Fibroblast of skin of left quadriceps (primary cell): ENCODE data around the gene CYP39A1.

Experiments
- DNase-seq, 2 experiments: peaks; one replicate each; pipeline ENCODE4 v3.0.0-alpha.2; 2013; ENCODE audit warnings: low read depth in 2 of 2

CYP39A1 gene

DNA sequence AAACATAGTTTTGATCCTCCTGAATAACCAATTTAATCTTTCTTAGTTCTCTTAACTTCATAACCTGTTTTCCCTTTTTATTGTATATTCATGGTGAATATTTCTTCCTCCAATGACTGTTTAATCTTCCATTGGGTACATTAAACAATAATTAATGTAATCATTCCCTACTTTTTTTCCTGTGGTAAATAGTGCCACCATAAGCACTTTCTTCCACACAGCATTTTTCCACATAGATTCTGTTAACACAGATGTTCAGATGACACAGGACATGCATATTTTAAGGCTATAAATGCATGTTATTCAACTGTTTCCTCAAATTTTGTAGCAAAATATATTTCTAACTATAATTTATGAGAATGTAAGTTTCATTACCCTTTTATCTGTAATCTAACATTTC is 61.9 kb downstream of the CYP39A1 start:
- DNase-seq, result no peak

DNA sequence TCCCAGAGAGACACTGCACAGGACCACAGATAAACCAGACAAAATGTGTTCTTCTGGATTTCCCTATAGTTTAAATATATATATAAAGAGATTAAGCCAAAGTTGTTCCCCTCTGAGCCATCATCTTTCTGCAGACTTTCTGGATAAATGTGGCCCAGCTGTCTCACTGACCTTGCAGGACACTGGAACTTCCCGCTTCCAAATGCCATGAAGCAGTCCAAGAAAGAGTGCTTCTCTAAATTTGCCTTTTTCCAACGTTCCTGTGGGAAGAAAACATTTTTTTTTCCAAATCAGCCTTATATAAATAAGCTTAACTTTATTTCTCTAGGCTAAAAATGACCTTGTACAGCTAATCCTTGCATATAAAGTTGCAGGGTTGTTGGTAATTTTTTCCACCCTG is 65.7 kb downstream of the CYP39A1 start:
- no peak for DNase-seq

DNA sequence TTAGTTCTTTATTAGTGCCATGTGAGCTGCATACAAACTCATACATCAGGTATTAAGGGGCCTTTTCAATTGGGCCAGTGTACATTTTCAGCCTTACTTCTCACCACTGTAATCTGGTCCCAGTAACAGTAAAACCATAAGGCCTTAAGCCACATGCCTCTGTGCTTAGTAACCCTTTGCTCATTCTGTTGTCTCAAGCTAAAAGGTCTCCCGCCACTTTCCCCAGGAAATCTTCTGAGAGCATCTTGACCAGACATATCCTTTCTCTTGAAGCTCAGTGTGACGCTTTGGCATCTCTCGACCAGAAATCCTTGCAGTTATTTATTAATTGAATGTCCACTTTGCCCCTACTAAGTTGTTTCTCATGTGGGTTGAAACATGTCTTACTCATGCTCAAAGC is 68.0 kb downstream of the CYP39A1 start:
- DNase-seq, result no peak

DNA sequence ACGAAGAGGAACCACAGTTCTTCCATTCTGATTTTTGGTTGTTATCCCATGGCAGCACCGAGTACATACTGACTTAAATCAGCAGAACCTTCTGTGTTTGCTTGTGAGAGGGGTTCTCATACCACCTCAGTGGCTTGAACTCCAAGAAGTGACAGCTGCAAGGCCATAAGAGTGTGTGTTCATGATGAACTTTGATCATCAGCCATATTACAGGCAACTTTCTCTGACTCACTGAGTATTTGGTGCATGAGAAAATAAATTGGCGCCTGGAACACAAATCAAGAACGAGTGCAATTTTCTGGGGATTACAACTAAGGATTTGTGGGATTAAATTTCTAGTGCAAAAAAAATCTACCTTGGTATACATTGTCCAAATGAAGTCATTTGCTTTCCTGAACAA is 68.9 kb downstream of the CYP39A1 start:
- no peak for DNase-seq

DNA sequence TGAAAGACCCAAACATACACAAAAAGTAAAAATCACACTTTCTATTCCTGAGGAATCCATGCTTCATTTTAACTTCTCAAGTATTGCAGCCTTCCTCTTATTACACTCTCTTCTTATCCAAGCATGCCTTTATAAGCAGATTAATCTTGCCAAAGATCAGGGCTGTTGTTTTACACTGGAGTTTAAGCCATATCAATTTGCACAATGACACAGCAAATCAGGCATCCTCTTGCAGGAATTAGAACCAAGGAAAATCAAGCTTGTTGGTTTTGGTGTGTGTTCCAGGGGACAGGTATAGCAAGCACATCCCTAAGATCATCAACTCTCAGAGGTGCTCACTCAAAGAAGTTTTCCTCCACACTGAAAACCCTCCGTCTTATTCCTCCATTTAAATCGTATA is 69.5 kb downstream of the CYP39A1 start:
- DNase-seq, result no peak

DNA sequence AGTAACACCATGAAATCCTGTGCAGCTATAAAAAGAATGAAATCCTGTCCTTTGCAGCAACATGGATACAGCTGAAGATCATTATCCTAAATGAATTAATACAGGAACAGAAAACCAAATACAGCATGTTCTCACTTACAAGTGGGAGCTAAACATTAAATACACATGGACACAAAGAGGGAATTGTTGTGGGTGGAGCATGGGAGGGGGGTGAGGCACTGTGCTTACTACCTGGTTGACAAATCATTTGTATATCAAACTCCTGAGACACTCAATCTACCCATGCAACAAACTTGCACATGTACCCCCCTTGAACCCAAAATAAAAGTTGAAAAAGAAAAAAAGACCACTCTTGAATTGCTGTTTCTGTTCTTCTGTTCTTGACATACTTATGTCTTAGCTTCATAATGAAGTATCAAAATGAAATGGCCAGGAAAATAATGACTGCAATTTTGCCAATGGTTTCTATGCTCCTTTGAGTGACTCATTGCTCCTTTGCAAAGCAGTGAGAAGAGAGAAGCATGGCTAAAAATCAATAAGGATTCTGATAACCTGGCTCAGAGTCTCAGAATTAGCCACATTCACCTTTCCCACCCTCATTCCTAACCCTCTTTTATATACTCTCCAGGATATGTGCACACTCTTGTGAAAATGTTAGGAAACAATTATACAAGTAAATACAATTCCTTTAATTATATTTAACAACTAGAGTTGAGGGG is 71.0 kb downstream of the CYP39A1 start:
- DNase-seq, result no peak

DNA sequence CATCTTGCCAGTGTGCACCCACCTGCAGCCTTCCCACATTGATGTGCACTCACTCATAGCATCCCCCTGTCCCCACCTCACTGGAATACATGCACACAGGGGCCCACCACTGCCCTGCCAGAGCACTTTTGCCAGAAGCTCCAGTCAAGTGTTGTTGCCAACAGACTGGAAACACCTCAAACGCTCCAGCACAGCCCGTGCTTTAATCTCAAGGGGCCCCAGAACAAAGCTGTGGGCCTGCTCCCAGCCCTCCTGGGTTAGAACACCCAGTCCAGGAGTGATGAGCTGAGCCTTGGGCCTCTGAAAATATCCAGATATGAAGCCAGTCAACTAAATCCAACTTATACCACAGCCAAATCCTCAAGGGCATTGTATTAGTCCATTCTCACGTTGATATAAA is 77.1 kb downstream of the CYP39A1 start:
- DNase-seq, result no peak

DNA sequence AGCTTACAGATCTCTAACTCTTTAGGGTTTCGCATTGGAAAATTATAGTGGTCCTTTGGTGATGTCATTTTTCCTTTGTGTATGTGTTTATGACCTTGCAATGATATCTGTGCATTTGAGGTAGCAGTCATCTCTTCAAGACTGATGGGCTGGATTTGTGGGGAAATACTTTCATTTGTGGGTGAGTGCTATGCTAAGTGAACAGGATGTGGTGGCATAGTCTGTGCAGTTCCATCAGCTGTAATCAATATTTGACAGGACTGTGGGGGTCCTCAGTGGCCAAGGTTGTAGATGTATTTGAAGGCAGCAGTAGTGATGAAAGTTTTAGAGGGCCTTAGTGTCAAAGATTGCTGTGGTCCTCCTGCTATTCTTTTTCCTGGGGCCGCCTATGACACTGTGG is 79.5 kb downstream of the CYP39A1 start:
- no peak for DNase-seq

DNA sequence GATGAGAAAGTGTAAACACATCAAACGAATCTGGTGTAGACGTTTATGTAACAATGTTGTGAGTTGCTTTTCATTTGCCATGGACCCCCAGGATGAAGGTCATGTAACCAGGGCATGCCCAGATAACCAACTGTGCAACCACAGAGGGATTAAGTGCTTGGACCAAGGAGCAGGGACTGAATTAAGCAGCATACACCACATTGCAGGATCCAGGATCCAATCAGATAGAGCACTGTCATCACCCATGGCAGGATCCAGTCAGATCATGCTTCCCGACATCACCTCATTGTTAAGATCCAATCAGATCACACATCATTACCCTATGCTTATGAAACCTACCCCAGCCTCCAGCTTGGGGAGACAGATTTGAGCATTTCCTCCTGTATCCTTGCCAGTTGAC is 87.1 kb downstream of the CYP39A1 start:
- no peak for DNase-seq

DNA sequence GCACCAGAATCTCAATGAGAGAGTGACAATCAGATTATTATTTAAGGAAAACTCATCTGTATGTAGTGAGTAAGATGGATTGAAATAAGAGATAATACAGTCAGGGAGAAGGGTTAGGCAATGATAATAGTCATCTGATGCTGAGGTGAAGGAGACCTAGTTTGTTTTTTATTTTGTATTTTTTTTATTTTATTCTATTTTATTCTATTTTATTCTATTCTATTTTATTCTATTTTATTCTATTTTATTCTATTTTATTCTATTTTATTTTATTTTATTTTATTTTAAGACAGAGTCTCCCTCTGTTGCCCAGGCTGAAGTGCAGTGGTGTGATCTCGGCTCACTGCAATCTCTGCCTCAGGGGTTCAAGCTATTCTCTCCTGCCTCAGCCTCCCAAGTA is 88.7 kb downstream of the CYP39A1 start:
- no peak for DNase-seq

DNA sequence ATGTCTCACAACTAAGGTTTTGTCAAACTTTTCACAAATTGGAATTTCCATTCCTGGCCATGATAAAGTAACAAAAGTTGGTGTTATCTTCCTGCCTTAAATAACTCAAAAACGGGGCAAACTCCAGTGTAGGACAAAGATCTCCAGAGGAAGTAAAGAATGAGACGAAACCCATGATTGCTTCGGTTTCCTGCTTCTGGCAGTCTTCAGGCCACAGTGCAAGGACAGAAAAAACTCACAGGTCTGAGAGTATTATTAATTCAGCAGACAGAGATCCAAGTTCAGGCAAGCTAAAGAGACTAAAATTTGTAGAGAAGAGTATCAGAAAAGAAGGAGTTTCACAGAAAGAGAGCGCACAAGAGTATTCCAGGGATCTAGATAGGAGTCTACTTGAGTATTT is 96.6 kb downstream of the CYP39A1 start:
- DNase-seq, result no peak

DNA sequence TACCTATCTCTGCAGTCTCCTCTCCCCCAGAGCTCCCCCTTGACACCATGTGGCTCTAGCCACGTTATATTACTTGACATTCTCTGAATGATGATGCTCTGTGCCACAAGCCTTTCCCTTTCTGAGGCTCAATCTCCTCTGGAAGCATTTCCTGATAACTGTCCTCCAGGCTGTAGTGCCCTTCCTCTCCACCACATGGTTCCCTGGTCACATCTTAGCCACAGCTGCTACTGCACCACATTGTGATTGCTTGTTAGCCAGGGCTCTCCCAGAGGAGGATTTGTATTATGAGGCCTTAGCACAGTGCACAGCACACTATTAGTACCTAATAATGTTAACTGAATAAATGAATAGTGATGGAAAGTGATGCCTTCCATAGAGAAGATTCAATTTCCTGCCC is 97.5 kb downstream of the CYP39A1 start:
- no peak for DNase-seq

DNA sequence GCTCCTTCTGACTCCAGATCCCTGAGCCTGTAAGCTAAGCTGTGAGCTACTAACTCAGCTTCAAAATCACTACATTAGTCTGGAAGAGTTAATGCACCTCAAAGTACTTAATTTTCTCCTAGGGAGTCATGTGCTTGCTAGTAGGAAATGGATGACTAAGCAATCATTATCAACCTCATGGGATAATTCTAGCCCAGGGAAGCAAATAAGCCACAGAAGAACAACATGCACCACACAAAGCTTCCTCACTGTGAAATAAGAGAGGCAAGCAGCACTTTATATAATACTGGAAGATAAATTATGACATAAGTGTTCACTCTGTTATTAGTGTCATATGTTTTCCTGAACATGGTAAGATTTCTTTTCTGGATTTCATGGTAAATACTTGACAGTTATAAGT is 103.5 kb downstream of the CYP39A1 start:
- no peak for DNase-seq

DNA sequence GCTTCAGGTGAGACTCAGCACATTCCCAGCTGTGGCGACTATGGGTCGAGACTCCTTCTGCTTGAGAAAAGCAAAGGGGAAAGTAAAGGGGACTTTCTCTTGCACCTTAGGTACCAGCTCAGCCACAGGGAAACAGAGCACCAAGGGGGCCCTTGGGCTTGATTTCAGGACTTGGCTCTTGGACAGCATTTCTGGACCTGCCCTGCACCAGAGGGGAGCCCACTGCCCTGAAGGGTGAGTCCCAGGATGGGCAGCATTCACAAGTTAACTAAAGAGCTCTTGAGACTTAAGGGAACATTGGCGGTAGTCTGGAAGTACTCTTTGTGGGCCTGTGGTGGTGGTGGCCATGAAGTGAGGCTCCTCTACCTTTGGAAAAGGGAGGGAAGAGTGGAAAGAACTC is 111.1 kb downstream of the CYP39A1 start:
- no peak for DNase-seq

DNA sequence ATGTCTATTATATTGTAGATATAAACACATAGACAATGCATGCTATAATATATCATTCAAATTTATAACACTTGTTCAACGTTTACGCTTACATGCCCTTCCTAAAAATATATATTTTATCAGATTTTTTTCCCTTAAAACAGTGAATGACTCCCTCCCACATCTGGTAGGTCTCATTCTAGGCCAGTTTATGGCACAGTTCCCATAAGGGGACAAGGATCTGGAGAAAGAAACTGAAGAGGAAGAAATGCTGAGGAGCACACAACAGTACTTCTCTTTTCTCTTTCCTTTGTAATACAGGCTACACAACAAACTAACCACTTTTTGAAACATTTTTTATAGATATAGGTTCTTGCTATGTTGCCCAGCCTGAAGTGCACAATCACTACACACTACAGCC is 112.8 kb downstream of the CYP39A1 start:
- DNase-seq, result no peak

DNA sequence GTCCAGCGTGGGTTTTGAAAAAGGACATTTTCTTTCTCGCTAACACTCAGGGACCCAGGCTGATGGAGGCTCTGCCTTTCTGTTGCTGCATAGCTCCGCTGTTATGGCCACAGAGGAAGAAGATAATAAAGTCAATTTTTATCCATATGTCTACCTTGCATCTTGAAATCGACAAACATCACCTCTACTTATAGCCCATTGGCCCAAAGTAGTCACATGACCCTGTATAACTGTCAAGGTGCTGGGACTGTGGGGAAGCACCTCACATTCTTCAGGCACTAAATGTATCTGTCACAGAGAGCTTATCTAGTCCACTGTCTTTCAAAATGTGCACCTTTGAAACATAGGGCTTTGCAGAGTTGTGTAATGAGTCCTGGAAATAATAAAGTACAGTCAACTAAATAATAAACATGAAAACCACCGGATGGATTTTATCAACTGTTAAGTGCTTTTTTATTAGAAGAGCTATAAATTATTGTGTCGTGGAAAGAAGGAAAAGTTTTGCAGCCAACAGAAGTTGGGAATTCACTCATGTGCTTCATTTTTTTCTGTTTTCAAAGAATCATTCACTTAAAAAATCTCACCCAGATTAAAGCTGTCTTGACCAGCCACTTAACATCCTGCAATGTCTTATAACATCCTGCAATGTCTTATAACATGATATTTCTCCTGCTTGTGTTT is 113.7 kb downstream of the CYP39A1 start:
- no peak for DNase-seq

DNA sequence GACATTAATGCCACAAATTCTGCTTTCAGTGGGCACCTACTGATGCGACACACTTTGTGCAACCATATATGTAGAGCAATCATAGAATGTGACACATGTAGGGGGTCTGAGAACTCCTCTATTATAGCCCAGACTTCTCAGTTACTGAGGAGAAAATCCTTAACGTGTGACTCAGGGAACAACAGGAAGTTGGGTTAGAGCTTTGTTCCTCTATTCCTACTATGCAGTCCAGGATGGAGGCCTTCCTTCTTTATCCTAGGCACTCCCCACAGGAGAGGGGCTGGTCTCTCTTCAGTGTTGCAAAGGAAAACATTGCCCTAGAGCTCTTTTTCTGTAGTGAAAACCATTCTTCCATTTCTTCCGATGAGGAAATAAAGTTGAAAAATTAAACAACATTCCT is 121.7 kb downstream of the CYP39A1 start:
- DNase-seq, result no peak

DNA sequence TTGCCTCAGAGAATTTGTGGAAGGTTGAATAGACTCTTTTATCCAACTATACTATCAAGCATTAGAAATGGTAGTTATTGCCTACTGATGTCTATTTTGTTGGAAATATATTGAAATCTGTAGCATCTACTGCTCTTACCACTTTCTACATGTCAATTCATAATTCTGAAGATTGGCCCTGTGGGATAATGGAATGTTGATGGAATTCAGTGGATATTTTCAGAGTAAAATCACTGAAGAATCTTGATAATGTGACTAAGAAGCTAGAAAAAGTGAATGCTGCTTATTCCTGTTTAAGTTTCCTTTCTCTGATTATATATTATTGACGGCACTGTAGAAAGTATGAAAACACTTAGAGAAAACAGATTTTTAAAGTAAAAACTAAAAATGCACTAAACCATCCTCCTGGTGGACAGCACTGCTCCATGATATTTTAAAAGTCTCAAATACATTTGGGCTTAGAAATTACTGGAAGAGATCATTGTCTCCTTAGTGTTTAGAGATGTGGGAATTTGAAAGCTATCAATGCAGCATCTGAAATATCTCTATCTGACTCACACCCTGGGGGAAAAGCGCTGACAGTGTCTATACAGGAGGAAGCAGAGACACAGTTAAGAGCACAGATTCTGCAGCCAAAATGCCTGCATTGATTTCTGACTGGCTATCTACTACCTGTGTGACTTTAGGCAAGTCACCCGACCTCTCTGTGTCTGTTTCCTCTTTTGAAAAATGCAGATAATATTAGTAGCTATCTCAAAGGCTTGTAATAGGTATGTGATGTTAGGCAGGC is 123.5 kb downstream of the CYP39A1 start:
- no peak for DNase-seq

DNA sequence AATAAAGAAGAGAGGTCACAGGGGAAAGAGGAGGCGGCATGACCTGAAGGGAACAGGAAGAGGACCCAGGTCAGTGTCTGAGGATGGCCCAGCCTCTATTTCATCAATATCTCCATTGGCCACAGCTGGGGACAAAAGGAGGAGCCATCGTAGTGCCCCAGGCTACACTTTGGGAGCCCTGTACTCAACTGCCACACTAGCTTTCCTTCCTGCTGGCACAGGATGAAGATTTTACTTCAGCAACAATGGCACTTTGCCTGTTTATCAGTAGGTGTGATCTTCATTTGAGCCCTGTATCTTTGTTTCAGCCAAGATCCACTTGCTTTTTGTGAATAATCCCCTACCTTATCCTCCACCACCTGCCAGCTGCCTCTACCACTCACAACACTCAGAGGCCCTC is 126.0 kb downstream of the CYP39A1 start:
- no peak for DNase-seq

DNA sequence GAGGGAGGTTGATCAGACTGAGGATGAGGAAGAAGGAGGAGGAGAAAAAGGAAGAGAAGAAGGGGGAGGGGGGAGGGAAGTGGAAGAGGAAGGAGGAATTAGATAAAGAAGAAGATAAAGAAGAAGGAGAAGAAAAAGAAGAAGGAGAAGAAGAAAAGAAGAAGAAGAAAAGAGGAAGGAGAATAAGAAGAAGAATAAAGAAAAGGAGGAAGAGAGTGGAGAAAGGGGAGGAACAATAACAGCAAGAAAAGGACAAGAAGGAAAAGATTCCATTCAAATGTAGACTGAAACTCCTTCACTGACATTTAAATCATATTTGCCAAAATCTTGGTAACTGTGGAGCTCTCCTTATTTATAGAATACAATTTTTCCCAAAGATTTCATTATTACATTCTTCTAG is 127.0 kb downstream of the CYP39A1 start:
- DNase-seq, result no peak

DNA sequence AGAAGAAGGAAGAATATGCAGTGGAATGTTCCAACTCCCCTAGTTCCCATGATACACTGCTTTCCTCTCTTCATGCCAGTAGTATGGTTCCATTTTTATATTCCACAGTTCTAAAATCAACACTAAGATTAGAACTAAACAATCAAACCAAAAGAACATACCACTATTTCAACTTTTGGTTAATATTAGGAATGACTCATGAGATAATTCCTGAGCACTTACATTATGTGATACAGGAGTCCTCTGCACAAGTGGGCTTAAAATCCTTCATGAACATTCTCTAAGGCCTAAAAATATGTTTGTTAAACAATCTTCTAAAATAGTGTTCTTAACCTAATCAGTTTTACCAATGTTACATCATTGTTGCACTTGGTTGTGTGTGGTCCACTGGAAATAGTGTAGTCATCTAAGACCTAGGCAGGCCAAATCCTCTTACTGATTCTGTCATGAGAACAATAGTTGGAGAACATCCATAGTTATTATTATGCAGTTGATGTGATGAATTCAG is 131.1 kb downstream of the CYP39A1 start:
- DNase-seq, result no peak

DNA sequence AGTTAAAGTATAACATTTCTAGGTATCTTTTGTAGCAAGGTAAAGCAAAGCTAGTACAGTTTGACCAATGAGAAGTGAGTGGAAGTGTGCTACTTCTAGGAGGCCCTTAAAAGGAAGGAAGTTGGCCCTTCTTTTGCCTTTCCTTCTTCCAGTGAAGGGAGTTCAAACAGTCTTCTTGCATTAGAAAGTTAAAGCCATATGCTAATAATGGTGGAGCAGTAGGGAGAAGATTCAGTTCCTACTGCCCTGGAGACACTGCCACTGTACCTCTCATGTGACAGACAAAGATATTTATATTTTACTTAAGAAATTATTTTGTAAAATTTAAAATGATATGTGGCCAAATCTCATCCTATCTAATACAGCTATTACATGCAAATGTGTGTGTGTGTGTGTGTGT is 135.4 kb downstream of the CYP39A1 start:
- no peak for DNase-seq

DNA sequence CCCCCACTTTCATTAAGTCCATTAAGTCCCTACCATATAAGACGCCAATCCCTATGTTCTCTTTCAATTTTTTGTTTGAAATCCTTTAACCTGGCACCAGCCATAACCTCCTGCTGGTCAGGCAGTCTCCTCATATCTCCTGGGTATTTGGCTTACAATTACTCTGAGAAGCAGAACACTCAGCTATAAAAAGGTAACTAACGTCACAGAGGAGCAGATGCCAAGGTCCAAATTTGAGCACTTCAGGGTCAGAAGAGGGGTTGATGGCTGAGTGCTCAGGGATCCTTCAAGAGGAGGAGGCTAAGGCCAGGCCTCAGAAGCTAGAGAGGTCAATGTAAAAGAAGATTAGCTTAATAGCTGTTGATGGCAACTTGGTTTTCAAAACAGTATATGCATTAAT is 139.1 kb downstream of the CYP39A1 start:
- DNase-seq, result no peak
